ENCODE data around the gene INPP4A. TPM values are rescaled to one million over a fixed set of nuclear protein-coding genes. Genes with fewer than 3 reads are reported as not detected.

INPP4A gene
- total RNA-seq, 1 donor from 2014 or later: 9.3 TPM

DNA sequence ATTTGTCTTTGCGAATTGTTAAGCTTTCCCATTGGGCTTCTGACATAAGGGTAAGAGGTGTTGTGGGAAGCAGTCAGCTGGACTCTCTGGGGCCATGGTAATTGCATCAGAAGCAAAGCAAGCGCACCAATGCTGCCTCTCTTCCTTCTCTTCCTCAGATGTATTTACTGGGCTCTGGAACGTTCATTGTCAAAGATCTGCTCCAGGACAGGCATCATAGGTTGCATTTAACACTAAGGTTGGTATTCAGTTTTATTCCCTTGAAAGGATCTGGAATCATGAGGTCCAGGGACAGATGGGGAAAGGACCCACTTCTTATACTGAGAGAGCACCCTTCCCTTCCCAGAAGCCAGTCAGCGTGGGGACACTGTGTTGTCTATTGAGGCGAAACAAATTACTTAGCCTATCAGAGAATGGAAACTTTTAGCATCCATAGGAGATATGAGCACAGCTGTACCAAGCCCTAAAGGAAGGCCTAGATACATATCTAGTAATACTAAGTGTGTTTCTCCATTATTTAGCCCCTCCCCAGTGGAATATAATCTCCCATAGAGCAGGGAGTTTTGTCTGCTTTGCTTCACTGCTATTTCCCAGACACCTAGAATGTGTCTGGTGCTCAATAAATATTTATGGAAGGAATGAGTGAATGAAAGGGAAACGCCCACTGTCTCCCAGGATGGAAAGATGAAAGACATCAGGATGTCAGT lies 91.5 kb downstream of the INPP4A start:
- ATAC-seq (no peak), DNase-seq (ENCODE audit: low spot score) (no peak)

DNA sequence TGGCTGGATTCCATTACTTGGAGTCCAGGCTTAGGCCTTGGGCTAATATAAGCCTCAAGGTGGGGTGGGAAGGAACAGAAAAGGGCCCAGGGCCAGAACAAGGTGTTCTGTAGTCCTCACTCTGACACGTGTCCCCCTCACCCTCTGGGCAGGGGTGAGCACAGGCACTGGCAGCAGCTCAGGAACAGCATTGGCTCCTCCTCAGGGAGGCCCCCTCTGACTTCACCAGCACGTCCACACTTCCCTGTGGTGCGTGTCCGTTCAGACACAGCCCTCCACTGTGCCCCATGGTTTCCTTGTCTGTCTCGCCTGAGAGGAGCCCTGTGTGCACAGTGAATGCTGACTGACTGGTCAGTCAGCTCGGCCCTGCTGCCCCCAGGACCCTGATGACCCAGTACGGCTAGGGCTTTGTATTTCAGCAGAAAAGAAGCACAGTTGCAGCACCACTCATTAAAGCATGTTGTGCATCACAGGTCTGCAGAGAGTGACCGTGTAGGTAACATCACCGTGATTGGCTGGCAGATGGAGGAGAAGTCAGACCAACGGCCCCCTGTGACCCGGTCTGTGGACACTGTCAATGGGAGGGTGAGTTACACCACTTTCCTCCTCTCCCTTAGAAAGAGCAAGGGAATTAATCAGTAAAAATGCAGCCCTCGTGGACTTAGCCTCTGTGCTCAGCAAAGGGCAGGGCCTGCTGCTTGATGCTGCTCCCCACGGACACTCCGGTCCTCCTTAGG lies 92.9 kb downstream of the INPP4A start:
- ATAC-seq: no peak
- no peak for DNase-seq (ENCODE audit: low spot score)

DNA sequence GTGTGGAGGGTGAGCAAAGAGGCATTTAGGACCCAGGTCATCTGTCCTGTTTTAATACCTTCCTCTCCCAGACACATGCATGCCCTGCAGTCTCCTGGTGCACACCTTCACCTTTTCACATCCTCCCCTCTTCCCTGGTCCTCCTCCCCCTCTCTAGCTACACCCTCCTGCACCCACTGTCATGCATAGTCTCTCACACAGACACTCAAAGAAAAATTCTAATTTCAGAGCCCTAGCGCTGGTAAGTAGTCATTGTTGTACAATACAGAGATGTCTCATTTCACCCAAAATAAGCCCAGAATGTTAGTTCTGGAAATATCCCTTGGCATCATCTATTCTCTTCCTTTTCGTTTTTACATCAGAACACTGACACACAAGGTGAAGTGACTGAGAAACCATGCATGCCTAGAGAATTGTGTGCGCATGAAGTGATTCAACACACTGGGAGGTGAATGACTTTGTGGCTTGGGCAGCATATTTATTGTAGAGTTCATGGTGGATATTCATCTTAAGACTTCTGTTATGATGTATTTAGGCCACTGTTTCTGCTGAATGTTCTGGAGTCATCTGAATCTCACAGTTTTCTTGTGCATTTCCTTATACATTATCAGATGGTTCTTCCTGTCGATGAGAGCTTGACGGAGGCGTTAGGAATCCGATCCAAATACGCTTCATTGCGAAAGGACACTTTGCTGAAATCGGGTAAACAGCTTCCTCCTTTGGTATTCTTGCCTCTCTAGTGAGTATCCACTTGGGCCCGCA lies 93.8 kb downstream of the INPP4A start:
- peak; percentile 34 for ATAC-seq
- no peak for DNase-seq (ENCODE audit: low spot score)

DNA sequence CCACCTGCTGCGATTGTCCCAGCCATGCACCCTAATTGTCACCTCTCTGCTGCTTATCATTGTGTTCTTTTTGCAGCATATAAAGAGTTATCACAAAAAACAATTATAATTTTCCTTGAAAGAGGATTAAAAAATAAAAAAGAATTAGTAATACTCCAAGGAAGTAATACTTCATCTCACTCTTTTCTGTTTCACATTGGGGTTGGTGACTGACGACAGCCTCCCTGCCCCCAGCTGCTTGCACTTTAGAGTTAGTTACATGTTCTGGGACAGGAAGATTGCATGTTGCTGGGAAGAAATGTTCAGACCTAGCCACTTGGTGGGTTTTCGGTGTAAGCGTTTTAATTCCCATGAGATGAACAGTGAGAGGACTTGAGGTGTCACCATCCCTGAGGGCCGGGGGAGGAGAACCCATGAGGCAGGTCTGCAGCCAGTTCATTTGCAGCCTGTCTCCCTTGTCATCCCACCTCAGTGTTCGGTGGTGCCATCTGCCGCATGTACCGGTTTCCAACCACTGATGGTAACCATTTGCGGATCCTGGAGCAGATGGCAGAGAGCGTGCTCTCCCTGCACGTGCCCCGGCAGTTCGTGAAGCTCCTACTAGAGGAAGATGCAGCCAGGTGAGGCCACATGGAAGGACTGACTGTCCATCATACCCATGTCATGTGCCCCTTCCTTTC lies 94.5 kb downstream of the INPP4A start:
- DNase-seq (ENCODE audit: low spot score) (no peak), ATAC-seq (no peak)

DNA sequence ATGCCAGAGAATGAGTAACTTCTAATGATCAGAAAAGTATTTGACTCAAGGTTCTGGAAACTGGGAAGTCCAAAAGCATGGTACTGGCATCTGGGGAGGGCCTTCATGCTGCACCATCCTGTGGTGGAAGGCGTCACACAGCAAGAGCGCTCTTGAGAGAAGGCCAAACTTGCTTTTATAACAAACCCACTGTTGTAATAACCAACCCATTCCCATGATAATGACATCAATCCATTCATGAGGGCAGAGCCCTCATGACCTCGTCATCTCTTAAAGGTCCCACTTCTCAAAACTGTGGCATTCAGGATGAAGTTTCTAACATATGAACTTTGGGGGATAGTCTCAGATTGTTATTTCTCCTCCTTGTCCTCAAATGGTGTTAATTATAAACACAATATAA lies 95.9 kb downstream of the INPP4A start:
- ATAC-seq: no peak
- no peak for DNase-seq (ENCODE audit: low spot score)

DNA sequence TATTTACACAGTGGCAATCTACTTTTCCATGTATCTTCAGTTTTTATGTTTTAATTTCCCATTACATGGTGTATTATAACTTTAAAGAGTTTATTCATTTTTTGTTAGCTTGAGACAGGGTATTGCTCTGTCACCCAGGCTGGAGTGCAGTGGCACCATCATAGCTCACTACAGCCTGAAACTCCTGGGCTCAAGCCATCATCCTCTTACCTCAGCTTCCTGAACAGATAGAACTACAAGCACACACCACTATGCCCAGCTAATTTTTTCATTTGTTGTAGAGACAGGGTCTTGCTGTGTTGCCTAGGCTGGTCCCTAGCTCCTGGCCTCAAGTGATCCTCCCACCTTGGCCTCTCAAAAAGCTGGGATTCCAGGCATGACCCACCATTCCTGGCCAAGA lies 96.8 kb downstream of the INPP4A start:
- ATAC-seq (no peak), DNase-seq (ENCODE audit: low spot score) (no peak)

DNA sequence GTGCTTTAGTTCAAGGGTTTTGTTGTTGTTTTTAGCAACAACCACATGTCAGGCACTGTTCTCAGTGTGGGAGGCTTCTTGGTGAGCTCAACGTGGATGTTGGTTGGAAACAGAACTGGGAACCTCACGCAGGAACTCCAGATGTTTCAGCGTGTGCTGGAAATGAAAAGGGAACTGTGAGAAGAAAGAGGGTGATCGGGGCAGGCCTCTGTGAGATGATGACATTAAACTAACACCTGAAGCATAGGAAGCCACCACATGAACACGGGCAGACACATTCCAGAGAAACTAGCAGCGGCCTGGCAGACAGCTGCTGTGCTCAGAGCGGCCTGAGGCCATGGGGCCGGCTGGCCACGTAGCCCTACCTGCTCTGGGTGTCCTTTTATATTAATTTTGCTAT lies 97.2 kb downstream of the INPP4A start:
- ATAC-seq: no peak

DNA sequence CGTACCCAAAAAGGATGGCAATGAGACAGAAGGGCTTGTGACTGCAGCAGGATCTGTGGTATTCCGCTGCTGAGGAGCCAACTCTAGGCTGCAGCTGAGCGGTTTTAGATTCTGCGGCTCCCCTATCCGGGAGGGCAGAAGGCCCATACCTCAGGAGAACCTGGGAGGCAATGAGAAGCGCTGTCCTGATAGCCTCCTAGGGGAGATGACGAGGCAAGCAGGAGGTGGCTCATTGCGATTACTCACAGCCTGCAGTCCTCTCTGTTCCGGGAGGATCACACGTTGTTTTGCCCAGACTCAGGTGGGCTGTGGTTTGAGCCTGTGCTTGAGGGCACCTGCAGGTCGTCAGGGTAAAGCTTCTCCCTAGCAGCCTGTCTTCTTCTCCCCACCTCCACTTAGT lies 98.6 kb downstream of the INPP4A start:
- DNase-seq (ENCODE audit: low spot score) (no peak), ATAC-seq (no peak)

More for the DNA sequence above, 97.2 kb downstream of the INPP4A start:
- no peak for DNase-seq (ENCODE audit: low spot score)

DNA sequence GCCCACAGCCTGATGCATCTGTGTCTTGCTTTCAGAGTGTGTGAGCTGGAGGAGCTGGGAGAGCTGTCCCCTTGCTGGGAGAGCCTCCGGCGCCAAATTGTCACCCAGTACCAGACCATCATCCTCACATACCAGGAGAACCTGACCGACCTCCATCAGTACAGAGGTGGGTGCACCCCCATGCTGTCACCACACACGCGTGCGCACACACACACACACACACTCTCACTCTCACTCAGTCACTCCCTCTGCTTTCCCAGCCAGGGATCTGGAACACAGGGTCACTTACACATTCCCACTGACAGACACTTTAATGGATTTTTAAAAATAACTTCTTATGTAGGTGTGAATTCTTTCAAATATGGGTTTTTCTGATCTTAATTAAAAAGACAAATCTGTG lies 99.2 kb downstream of the INPP4A start:
- no peak for DNase-seq (ENCODE audit: low spot score)
- no peak for ATAC-seq

DNA sequence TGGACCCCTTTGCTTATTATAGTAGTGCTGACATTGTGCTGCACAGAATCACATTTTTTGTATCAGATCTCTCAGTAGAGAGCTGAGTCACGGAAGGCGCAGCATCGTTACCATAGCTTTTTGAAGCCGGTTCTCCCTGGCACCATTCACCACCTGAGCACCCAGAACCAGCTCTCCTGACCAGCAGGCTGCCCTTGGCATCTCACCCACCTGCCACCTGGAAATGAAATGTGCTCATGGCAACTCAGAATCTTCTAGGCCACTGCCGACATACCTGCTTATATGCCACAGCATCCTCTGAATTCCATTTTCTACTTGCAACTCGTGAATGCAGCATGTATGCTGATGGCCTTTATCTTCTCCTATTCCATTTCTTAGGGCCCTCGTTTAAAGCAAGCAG lies 100.9 kb downstream of the INPP4A start:
- no peak for DNase-seq (ENCODE audit: low spot score)
- no peak for ATAC-seq

DNA sequence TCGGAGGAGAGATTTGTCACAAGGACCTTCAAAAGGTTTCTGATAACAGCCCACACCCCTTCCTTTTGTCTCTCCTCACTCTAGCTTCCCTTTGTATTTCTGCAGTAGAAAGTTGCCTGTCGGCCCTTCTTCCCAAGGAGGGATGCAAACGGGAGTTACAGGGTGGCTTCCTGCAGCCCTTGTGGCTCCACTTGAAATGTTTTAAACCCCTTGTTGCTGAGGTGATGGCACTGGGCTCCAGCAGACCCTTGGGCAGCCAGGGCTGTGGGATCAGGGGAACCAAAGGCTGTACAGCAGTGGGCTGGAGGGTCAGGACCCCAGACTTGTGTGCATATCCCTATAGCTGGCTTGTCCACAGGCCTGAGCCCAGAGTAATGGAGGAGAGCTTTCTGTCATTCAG lies 101.5 kb downstream of the INPP4A start:
- ATAC-seq (no peak), DNase-seq (ENCODE audit: low spot score) (no peak)

DNA sequence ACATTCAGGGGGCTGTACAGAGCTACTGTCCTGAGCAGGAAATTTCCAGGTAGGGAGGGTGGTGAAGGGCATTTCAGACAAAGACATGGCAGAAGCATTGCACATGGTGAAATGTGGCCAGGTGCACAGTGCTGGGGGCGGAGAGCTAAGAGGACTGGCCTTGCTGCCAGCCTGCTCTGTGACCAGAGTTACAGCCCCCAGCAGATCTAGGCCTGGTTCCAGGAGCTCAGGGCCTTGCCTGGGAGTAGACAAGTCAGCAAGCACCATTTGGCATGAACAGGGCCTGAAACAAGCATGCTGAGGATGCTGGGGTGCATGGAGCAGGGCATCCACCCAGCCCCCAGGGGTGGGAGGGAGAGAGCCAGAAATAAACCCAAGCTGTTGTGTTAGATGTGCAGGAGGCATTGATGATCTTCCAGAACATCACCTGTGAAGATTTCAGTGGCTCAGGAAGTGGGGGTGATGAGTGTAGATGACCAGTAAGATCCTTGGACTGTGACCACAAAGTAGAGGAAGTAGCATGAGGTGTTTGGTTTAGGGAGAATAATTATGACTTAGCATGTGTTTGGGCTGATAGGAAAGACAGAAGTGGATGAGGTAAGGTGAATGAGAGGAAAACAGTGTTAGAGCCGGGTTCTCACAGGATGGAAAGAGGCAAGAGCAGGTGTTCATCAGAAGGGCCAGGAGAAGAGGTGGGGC lies 102.6 kb downstream of the INPP4A start:
- DNase-seq (ENCODE audit: low spot score) (no peak), ATAC-seq (no peak)

DNA sequence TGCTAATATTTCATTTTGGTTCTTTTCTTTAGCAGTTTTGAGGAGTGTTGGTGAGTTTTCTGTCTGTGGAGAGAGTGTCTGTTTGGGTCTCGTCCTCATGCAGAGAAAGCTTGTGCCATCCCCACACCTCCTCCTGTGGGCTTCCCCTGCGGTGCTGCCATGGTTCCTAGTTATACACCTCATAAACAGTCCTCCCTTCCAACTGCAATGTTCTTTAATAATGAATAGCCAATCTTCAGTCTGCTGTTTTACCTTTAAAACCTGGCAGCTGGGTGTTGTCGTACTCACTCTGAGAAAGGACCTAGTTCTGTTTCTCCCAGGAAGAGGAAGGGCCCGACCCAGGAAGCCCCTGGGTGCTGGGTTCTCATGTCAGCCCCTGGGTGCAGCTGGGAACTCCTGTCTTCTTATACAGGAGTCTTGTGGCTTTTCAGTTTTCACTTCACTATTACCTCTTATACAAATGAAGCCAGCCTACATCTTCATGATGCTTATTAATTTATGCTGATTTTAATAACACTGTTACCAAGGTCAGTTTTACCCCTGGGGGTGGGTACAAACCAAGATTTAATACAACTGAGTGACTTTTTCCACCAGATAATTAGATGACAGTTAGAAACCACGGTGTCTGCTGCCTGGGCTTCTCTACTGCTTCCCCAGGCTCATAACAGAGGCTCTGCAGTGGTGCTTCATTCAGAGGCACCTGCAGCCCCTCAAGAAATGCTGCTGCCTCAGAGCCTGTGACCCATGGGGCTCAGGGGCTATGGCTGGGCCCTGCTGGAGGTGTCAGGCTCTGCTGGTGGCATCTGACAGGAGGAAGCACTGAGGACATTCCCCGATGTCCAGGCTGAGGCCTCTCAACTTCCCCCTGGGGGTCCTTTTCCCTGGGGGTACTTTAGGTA lies 104.5 kb downstream of the INPP4A start:
- no peak for ATAC-seq
- no peak for DNase-seq (ENCODE audit: low spot score)

DNA sequence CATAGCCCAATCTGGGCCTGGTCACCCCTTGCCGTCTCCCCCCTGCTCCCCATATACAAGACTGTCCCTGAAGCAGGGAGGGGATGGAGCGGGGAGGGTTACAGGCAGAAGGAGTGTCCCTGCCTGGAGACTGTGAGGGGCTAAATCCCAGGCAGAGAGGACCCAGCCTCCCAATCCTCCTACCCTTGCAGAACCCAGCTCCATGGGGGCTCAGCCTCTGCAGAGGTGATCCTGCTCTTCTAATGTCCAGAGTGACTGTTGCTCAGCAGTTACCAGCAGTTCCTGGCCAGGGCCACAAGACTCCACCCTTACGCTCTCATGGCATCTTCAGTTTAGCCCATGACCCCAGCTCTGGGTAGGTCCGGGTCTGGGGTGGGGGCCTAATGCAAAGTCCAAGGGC lies 105.5 kb downstream of the INPP4A start:
- ATAC-seq (no peak), DNase-seq (ENCODE audit: low spot score) (no peak)

DNA sequence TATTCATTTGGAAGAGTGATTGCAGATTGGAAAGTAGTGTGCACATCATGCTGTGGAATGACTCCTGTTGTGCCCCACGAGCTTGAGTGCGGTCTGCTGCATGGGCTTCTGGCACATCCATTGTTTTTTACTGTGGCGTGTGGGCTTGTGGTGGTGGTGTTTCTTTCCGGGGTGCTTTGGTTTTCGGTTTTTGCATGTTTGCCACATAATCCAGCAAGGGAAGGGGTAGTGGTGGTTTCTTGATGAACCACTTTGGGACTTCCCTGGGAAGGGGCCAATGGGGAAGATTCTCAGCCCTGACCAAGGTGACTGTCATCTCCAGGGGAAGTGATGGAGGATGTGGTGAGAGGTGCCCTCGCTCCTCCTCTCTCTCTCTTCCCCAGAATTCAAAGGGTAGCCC lies 106.7 kb downstream of the INPP4A start:
- DNase-seq (ENCODE audit: low spot score) (no peak), ATAC-seq (no peak)

DNA sequence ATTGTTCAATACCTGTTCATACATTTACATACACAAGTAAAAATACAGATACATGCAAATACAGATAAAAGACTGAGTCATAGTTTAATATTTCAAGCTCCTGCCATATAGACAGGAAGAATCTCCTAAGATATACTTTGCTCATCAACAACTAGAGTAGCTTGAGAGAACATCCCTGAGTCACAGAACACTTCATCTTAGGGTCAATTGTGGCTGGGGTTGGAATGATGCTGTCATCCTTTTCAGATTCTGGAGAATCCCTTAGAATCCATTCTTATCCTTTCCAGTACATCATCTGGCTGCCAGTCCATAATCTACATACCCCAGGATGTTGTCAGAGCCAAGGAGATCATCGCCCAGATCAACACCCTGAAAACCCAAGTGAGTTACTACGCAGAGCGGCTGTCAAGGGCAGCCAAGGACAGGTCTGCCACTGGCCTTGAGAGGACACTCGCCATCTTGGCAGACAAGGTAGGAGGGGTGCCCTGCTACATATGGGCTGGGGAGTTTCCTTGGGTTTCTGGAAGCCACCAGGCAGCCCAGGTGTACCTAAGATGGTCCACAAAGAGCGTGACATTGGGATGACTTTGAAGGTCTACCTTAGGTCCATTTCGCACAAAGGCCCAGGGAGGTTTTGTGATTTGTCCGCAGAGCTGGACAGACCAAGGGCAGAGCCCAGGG lies 108.0 kb downstream of the INPP4A start:
- DNase-seq (ENCODE audit: low spot score): no peak
- no peak for ATAC-seq

DNA sequence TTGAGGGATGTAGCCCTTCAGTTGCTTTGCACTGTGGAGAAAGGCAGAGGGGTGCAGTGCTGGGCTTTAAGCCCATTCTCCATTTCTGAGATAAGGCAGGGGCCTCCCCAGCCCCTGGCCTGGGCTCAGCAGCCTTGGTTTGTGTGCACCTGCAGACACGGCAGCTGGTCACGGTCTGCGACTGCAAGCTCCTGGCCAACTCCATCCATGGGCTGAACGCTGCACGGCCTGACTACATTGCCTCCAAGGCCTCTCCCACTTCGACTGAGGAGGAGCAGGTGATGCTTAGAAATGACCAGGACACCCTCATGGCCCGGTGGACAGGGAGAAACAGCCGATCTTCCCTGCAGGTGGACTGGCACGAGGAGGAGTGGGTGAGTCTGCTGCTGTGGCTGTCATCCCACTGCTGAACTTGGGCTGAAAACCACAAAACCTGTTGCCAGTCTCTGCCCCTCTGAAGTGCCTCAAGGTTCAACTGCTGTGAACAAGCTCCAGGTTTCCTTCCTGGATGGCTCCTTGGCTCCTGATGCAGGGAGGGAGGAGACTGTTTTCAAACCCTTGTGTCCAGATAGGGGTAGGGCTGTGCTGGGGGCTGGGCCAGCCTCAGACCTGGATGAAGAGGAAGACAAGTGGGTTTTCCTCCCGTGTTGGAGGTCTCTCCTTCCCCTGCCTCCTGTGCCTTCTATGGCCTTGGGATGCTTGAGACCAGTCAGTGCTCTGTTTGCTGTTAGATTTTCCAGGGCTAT lies 109.6 kb downstream of the INPP4A start:
- DNase-seq (ENCODE audit: low spot score): no peak
- no peak for ATAC-seq

DNA sequence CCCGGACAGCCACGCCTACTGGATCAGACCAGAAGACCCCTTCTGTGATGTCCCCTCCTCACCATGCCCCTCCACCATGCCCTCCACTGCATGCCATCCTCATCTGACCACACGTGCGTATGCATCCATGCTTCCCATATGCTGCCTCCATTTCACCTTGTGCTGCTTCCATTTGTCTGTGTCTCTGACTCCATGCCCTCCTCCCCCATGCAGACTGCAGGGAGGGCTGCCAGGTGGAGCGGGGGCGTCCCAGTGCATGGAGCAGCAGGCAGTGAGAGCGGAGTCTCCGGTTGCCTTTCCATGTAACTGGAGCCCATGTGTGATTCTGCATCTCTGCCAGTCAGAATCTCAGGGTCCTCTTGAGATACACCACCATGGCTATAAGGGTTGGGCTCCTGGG lies 111.0 kb downstream of the INPP4A start:
- ATAC-seq: no peak
- DNase-seq (ENCODE audit: low spot score): no peak

Measured in left lobe of liver (tissue), 2 donors.